Spleen (tissue), 11 donors: ENCODE results near the gene RBMS1. TPM values are rescaled to one million over a fixed set of nuclear protein-coding genes. Genes with fewer than 3 reads are reported as not detected.

Experiments used
- DNase-seq: peaks from one replicate; pipeline ENCODE4 v3.0.0-alpha.2; 2020
- H3K27ac ChIP-seq, 8 donors: fragments of 200-600 bp; sonication (generic) in 7 of 8; 1 replicate in 4 of 8; 2 replicates in 4 of 8; pipeline versions ENCODE4 v1.5.0 to v1.8.0; 2016 to 2021; ENCODE audit warnings: inconsistent platforms in 4 of 8, mild to moderate bottlenecking in 4 of 8, moderate library complexity in 1 of 8
- H3K27me3 ChIP-seq, 7 donors: fragments of 200-600 bp; sonication (generic) in 6 of 7; replicated peaks in 1 of 7; 1 replicate in 4 of 7; 2 replicates in 3 of 7; pipeline versions ENCODE4 v1.5.0 to v1.8.0; 2016 to 2021; ENCODE audit warnings: inconsistent platforms in 3 of 7, mild to moderate bottlenecking in 1 of 7
- H3K36me3 ChIP-seq, 6 donors: fragments of 200-600 bp; sonication (generic) in 5 of 6; 1 replicate in 4 of 6; 2 replicates in 2 of 6; pipeline versions ENCODE4 v1.5.0 to v1.8.0; 2016 to 2021; ENCODE audit warnings: inconsistent platforms in 2 of 6
- H3K4me1 ChIP-seq, 6 donors: fragments of 200-600 bp; sonication (generic) in 5 of 6; 1 replicate in 3 of 6; 2 replicates in 3 of 6; pipeline versions ENCODE4 v1.5.0 to v1.8.0; 2016 to 2021; ENCODE audit warnings: inconsistent platforms in 3 of 6
- H3K4me3 ChIP-seq, 8 donors: fragments of 200-600 bp; sonication (generic) in 7 of 8; 1 replicate in 4 of 8; 2 replicates in 4 of 8; pipeline versions ENCODE4 v1.5.0 to v1.8.0; 2016 to 2021; ENCODE audit warnings: inconsistent platforms in 4 of 8, mild to moderate bottlenecking in 4 of 8, moderate library complexity in 2 of 8
- H3K9me3 ChIP-seq, 8 donors: fragments of 200-600 bp; sonication (generic) in 7 of 8; 1 replicate in 4 of 8; 2 replicates in 4 of 8; pipeline versions ENCODE4 v1.5.0 to v1.8.0; 2016 to 2021; ENCODE audit warnings: inconsistent platforms in 4 of 8
- CTCF ChIP-seq, 11 experiments: fragments of 200-600 bp in 7 of 11; fragments of 450-650 bp in 4 of 11; sonication (generic) in 4 of 11; IDR thresholded peaks in 8 of 11; conservative IDR thresholded peaks in 3 of 11; 1 replicate in 7 of 11; 2 replicates in 4 of 11; pipeline versions ENCODE4 v1.4.0 to v1.8.0; 2016 to 2021; ENCODE audit warnings: antibody characterized with exemption in 11 of 11, inconsistent platforms in 4 of 11, mild to moderate bottlenecking in 1 of 11
- POLR2A ChIP-seq, 3 donors: fragments of 450-650 bp; IDR thresholded peaks; one replicate each; pipeline ENCODE4 v1.5.1; 2017; ENCODE audit warnings: antibody characterized with exemption in 3 of 3, mild to moderate bottlenecking in 1 of 3
- POLR2AphosphoS5 ChIP-seq, 3 donors: sonication (generic); formaldehyde crosslinking; IDR thresholded peaks; one replicate each; pipeline ENCODE4 v1.5.1; 2017; ENCODE audit warnings: antibody characterized with exemption in 3 of 3
- WGBS, 5 donors: extraction: QIAGEN DNeasy Blood & Tissue Kit in 3 of 5; methylation state at CpG; one replicate each; pipeline versions ENCODE4 v1.1.5 to v1.1.7; 2013 to 2018; 5-methylcytosine and 5-hydroxymethylcytosine counted together
- intact Hi-C: fragments of 100-400 bp; cut with DNase I; formaldehyde crosslinking; loops from one replicate; pipeline ENCODE4 v1.15.0; 2023; ENCODE audit warnings: low total_unique reads
- polyA plus RNA-seq, 3 donors: library from polyadenylated mRNA; stranded (reverse); fragments of 200-250 nt; gene quantifications; one replicate each; pipeline ENCODE4 v1.2.1, GENCODE V29; 2013
- total RNA-seq, 7 donors: library from RNA; depleted of rRNA in 3 of 7; stranded (reverse); fragments of >200 nt in 3 of 7; fragmentation: NEBNext Ultra II Directional in 4 of 7; extraction: Animal tissue kit (Norgen Biotek cat#: 25700) in 4 of 7; gene quantifications; one replicate each; pipeline versions ENCODE4 v1.1.0 to v1.2.1, GENCODE V29; 2016 to 2021
- donor health status: healthy with polysubstance abuse.
- donor health status: DM: no; HTN: no; CAD: no; lungs with moderate emphysema.
- donor health status: DM: no; HTN: no; CAD: no.
- donor health status: Bipolar disorder and iron deficiency.
- donor health status: healthy.
- donor health status: DM: no; HTN: no; CAD: no.
- donor health status: DM: yes; HTN: yes; CAD: no.

The RBMS1 gene
- total and polyA plus RNA-seq, 10 donors = 18.8 to 151 (median 118) TPM

- Histone ChIP-seq H3K4me1 (peaks cover 0 to 33% (median 16%) of the 10 kb centered on the region in 6 donors), H3K4me3 (no peak overlapping the region), H3K9me3 (no peaks in the 10 kb centered on the region), H3K27ac (peak overlapping the region in 3 of 8 donors; percentile 10 to 32 (median 22)), H3K36me3 (peaks cover 0 to 99% (median 71%) of the 10 kb centered on the region in 6 donors), H3K27me3 (no peaks in the 10 kb centered on the region)
- intact Hi-C loops = no loop called here
- TF ChIP-seq CTCF (IDR thresholded peaks at IDR 0.05 in 8 of 11, conservative IDR thresholded peaks at IDR 0.05 in 3 of 11) = no peak
- TF ChIP-seq POLR2A (IDR thresholded peaks at IDR 0.05) = no peak
- TF ChIP-seq POLR2AphosphoS5 (IDR thresholded peaks at IDR 0.05) = no peak
- 73 to 85% (median 76%) methylated on average over 5 of the region's 5 CpGs for WGBS, 5 donors
- no peak for DNase-seq
These were observed 213.7 kb downstream of the RBMS1 start for GRCh38 chr2:160279813-160280465.

- Histone ChIP-seq H3K4me1 (peaks cover 0 to 33% (median 16%) of the 10 kb centered on the region in 6 donors), H3K36me3 (peaks cover 0 to 99% (median 68%) of the 10 kb centered on the region in 6 donors), H3K27me3 (no peaks in the 10 kb centered on the region), H3K4me3 (no peak overlapping the region), H3K27ac (peak overlapping the region in 3 of 8 donors; percentile 9 to 43 (median 22)), H3K9me3 (no peaks in the 10 kb centered on the region)
- 40 to 68% (median 45%) methylated on average over 2 of the region's 2 CpGs for WGBS, 5 donors
- no peak for DNase-seq
- intact Hi-C loops = no loop called here
- TF ChIP-seq POLR2A (IDR thresholded peaks at IDR 0.05) = no peak
- TF ChIP-seq CTCF (IDR thresholded peaks at IDR 0.05 in 8 of 11, conservative IDR thresholded peaks at IDR 0.05 in 3 of 11) = peak in 5 of 11 experiments; percentile 17 to 44 (median 34)
These were observed 214.8 kb downstream of the RBMS1 start for GRCh38 chr2:160278879-160279177.

- WGBS, 5 donors = 83 to 89% (median 83%) methylated on average over 9 of the region's 9 CpGs
- peaks cover 0 to 99% (median 64%) of the 10 kb centered on the region in 6 donors for H3K36me3 ChIP-seq
- TF ChIP-seq POLR2A (IDR thresholded peaks at IDR 0.05) = no peak
- H3K27me3 ChIP-seq = no peaks in the 10 kb centered on the region
- intact Hi-C loops = no loop called here
- H3K4me1 ChIP-seq = peaks cover 0 to 33% (median 16%) of the 10 kb centered on the region in 6 donors
- H3K9me3 ChIP-seq = no peaks in the 10 kb centered on the region
- DNase-seq = no peak
- H3K27ac ChIP-seq = peak overlapping the region in 3 of 8 donors; percentile 9 to 22 (median 19)
- no peak overlapping the region for H3K4me3 ChIP-seq
These were observed 215.3 kb downstream of the RBMS1 start for GRCh38 chr2:160278101-160278878.

- Histone ChIP-seq H3K9me3 (no peaks in the 10 kb centered on the region), H3K4me1 (peaks cover 0 to 26% (median 16%) of the 10 kb centered on the region in 6 donors), H3K27ac (no peak overlapping the region), H3K4me3 (no peak overlapping the region), H3K36me3 (peaks cover 0 to 99% (median 60%) of the 10 kb centered on the region in 6 donors), H3K27me3 (no peaks in the 10 kb centered on the region)
- DNase-seq = no peak
- intact Hi-C loops = no loop called here
- 93 to 96% (median 96%) methylated on average over 6 of the region's 6 CpGs for WGBS, 5 donors
- no peak for TF ChIP-seq POLR2AphosphoS5 (IDR thresholded peaks at IDR 0.05)
- no peak for TF ChIP-seq POLR2A (IDR thresholded peaks at IDR 0.05)
- no peak for TF ChIP-seq CTCF (IDR thresholded peaks at IDR 0.05 in 8 of 11, conservative IDR thresholded peaks at IDR 0.05 in 3 of 11)
These were observed 216.5 kb downstream of the RBMS1 start for GRCh38 chr2:160277151-160277550.
